ENCODE results near the gene TMCC2.

- TF ChIP-seq CTCF (IDR thresholded peaks at IDR 0.05) (no peak), POLR2A (IDR thresholded peaks at IDR 0.05) (no peak), EP300 (IDR thresholded peaks at IDR 0.05) (no peak), POLR2AphosphoS5 (IDR thresholded peaks at IDR 0.05) (no peak)
Measured at GRCh38 chr1:205214756-205215155, 13.0 kb upstream of the TMCC2 start.
